Left lung (tissue), 10 donors: ENCODE measurements around the gene EPN2. TPM values are rescaled to one million over a fixed set of nuclear protein-coding genes. Genes with fewer than 3 reads are reported as not detected.
"Not testable (repeated sequence)": the region's sequence is repeated elsewhere in the genome, so short reads cannot be mapped to it uniquely, and the experiment has no call there.

ENCODE experiments used
- ATAC-seq: fragments of 200-7000 bp; cut with Tn5 transposase; one replicate; pipeline ENCODE4 v1.9.1; 2020; ENCODE audit warnings: moderate library complexity
- DNase-seq, 4 donors: peaks; one replicate each; pipeline ENCODE4 v3.0.0-alpha.2; 2013 to 2020
- H3K27ac ChIP-seq, 2 donors: fragments of 200-600 bp; sonication (generic) in 1 of 2; one replicate each; pipeline versions ENCODE4 v1.5.0 to v1.8.0; 2020 to 2021
- H3K27me3 ChIP-seq, 2 donors: fragments of 200-600 bp; sonication (generic) in 1 of 2; one replicate each; pipeline versions ENCODE4 v1.5.0 to v1.8.0; 2020 to 2021
- H3K36me3 ChIP-seq, 2 donors: fragments of 200-600 bp; sonication (generic) in 1 of 2; one replicate each; pipeline versions ENCODE4 v1.5.0 to v1.8.0; 2020 to 2021
- H3K4me1 ChIP-seq, 2 donors: fragments of 200-600 bp; one replicate each; pipeline ENCODE4 v1.8.0; 2021
- H3K4me3 ChIP-seq, 2 donors: fragments of 200-600 bp; sonication (generic) in 1 of 2; one replicate each; pipeline versions ENCODE4 v1.5.0 to v1.8.0; 2020 to 2021; ENCODE audit warnings: mild to moderate bottlenecking in 1 of 2
- H3K9me3 ChIP-seq, 2 donors: fragments of 200-600 bp; sonication (generic) in 1 of 2; one replicate each; pipeline versions ENCODE4 v1.5.0 to v1.8.0; 2020 to 2021
- CTCF ChIP-seq, 2 donors: fragments of 200-600 bp; sonication (generic) in 1 of 2; IDR thresholded peaks; one replicate each; pipeline versions ENCODE4 v1.5.0 to v1.8.0; 2021; ENCODE audit warnings: antibody characterized with exemption in 2 of 2
- intact Hi-C, 2 donors: fragments of 100-400 bp; cut with DNase I; formaldehyde crosslinking; loops; one replicate each; pipeline versions ENCODE4 v1.11.2 to v1.14.2; 2022
- polyA plus RNA-seq, 6 donors: library from polyadenylated mRNA; unstranded; fragments of 120-200 nt; gene quantifications; one replicate each; pipeline ENCODE4 v1.2.1, GENCODE V29; 2013; ENCODE audit not compliant: insufficient read length in 6 of 6
- total RNA-seq, 2 donors: library from RNA; stranded (reverse); fragmentation: NEBNext Ultra II Directional; extraction: Animal tissue kit (Norgen Biotek cat#: 25700); gene quantifications; one replicate each; pipeline ENCODE4 v1.2.1, GENCODE V29; 2021
- donor health status: DM: no; HTN: yes; CAD: no.
- donor health status: DM: no; HTN: no; CAD: no.

The EPN2 gene
- total and polyA plus RNA-seq, 8 donors, result 43.3 to 51.5 (median 48.3) TPM

GRCh38 chr17:19218914-19219313, 18.3 kb upstream of the EPN2 start:
- H3K4me1 ChIP-seq, H3K27me3 ChIP-seq, H3K4me3 ChIP-seq, DNase-seq, H3K36me3 ChIP-seq, ATAC-seq, H3K27ac ChIP-seq, intact Hi-C loops, H3K9me3 ChIP-seq: not testable (repeated sequence)

- H3K36me3 ChIP-seq, H3K27me3 ChIP-seq, DNase-seq, intact Hi-C loops, H3K4me1 ChIP-seq, H3K9me3 ChIP-seq, H3K4me3 ChIP-seq, H3K27ac ChIP-seq: not testable (repeated sequence)
- ATAC-seq, result peak; percentile 22
Measured at GRCh38 chr17:19219384-19219783, 17.8 kb upstream of the EPN2 start.

- DNase-seq, H3K4me1 ChIP-seq, H3K27ac ChIP-seq, intact Hi-C loops, H3K4me3 ChIP-seq, H3K27me3 ChIP-seq, H3K36me3 ChIP-seq, H3K9me3 ChIP-seq, ATAC-seq: not testable (repeated sequence)
Measured at GRCh38 chr17:19220195-19220594, 17.0 kb upstream of the EPN2 start.

- peak; percentile 33 for ATAC-seq
- DNase-seq, H3K4me1 ChIP-seq, intact Hi-C loops, H3K27me3 ChIP-seq, H3K9me3 ChIP-seq, H3K36me3 ChIP-seq, H3K4me3 ChIP-seq, H3K27ac ChIP-seq: not testable (repeated sequence)
Measured at GRCh38 chr17:19226610-19227588, 10.3 kb upstream of the EPN2 start.

GRCh38 chr17:19234676-19235075, 2.5 kb upstream of the EPN2 start:
- DNase-seq, ATAC-seq, H3K4me3 ChIP-seq, H3K9me3 ChIP-seq, H3K27ac ChIP-seq, H3K36me3 ChIP-seq, intact Hi-C loops: not testable (repeated sequence)
- H3K27me3 ChIP-seq, result peaks cover 0 to 22% of the 10 kb centered on the region in 2 donors
- peaks cover 10 to 20% of the 10 kb centered on the region in 2 donors for H3K4me1 ChIP-seq

- Histone ChIP-seq H3K27me3 (peaks cover 0 to 22% of the 10 kb centered on the region in 2 donors), H3K4me1 (peaks cover 10 to 27% of the 10 kb centered on the region in 2 donors)
- H3K36me3 ChIP-seq, H3K4me3 ChIP-seq, intact Hi-C loops, H3K9me3 ChIP-seq, H3K27ac ChIP-seq, DNase-seq: not testable (repeated sequence)
- peak; percentile 79 for ATAC-seq
Measured at GRCh38 chr17:19236351-19237138, 621 bp upstream of the EPN2 start.

- peak in 1 of 2 donors; percentile 27 for TF ChIP-seq CTCF (IDR thresholded peaks at IDR 0.05)
Measured at GRCh38 chr17:19237389-19238166, 412 bp downstream of the EPN2 start.

More at GRCh38 chr17:19237389-19238166, 412 bp downstream of the EPN2 start:
- Histone ChIP-seq H3K9me3 (no peaks in the 10 kb centered on the region), H3K4me1 (peaks cover 10 to 37% of the 10 kb centered on the region in 2 donors), H3K27me3 (peaks cover 0 to 22% of the 10 kb centered on the region in 2 donors), H3K36me3 (no peaks in the 10 kb centered on the region), H3K4me3 (peak overlapping the region; percentile 88 to 91), H3K27ac (peak overlapping the region; percentile 84 to 85)
- intact Hi-C loops, result no loop called here
- ATAC-seq, result peak; percentile 19
- peak; percentile 42 to 79 (median 47) for DNase-seq
